NCI-H345 treated with DMSO at 0.1 percent for 48 hours (cell line): ENCODE results near the gene VASN.

Experiments used
- DNase-seq: peaks from one replicate; lab custom pipeline; 2025; ENCODE audit not compliant: unreplicated experiment; lab: John Stamatoyannopoulos, UW

Gene VASN

DNA sequence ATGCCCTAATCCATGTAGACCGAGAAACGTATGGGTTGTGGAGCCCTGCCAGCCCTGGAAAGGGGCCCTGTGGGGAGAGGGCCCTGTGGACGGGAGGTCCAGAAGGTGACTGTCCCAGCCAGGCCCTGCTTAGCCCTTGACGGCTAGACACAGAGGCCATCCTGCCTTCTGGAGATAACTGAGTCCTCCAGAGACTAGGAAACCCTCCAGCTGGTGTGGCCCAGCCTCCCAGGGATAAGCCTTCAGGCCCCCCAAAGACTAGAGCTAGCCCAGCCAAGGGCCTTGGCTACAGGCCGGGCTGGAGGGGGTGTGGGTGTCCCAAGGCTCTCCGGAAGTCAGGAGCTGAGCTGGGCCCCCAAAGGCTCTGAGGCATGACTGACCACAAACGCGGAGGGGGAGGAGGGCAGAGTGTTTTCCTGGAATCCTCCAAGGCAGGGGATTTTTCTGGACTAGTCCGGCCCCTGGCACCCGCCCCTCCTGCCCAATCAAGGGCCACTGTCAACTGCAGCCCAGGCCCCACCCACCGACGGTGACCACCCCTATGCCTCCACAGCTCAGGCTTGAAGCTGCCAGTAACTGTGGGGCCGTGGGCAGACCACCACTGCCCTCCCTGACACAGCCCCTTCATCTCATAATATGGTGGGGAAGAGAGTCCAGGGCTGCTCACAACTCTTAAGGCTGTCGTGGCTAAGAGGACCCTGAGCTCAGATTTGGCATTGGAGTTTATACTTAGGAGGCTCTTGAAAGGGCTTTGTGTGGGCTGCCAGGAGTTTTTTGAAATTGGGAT is 885 bp upstream of the VASN start:
- no peak for DNase-seq

DNA sequence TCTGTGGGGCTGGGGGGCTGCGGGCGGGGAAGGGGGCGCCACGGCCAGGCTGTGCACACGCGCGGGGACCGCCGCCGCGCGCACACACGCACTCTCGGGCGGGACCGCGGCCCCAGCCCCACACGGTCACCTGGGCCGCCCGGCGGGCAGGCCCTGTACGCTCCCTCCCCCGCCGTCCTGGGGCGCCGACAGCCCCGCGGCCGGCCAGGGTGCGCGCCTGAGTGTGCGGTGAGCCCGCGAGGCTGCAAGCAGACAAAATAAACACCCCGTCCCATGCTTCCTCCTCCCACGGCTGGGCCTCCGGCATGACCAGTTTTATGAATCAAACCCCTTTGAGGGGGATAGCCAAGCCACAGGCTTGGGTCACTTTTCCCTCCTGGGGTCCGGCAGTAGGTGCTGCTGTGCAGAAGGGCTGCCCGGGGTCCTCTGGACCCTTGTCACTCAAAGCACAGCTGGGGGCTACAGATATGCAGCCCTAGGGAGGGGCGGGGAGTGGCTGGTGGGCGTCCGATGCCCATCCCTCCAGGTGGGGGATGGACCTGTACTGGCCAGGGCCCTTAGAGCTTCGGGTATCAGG is 441 bp downstream of the VASN start:
- no peak for DNase-seq

DNA sequence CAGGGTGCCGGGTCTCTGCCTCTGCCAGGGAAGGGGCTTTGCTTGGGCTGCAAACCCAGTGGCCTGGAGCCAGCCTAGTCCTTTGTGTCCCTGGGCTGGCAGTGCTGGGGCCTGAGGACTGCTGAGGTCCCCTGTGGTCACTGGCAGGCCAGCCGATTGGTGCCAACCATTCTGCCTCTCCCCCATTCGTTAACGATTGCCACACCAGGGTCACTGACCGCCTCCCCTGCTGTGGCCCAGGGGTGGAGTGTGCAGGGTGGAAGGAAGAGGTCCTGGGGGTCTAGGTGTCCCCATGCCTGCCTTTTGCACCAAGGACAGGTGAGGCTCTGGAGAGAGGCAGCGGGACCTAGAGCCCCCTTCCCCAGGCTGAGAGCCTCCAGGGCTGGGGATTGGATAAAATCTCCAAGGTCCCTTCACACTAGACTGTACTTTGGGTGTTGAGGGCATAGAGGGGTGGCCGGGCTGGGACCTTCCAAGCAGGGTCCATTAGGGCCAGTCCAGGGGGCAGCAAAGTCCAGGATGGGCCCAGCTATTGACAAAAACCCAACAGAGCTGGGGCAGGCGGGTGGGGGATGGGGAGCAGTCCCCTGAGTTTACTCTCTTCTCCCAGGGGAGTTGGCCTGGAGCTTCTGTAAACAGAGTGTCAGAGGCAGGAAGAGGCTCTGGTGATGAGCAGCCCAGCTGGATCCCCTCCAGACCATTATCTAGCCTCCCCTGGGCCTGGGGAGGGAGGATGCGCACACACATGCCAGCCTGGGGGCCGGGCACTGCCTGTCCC is 1.1 kb downstream of the VASN start:
- peak; percentile 96 for DNase-seq

DNA sequence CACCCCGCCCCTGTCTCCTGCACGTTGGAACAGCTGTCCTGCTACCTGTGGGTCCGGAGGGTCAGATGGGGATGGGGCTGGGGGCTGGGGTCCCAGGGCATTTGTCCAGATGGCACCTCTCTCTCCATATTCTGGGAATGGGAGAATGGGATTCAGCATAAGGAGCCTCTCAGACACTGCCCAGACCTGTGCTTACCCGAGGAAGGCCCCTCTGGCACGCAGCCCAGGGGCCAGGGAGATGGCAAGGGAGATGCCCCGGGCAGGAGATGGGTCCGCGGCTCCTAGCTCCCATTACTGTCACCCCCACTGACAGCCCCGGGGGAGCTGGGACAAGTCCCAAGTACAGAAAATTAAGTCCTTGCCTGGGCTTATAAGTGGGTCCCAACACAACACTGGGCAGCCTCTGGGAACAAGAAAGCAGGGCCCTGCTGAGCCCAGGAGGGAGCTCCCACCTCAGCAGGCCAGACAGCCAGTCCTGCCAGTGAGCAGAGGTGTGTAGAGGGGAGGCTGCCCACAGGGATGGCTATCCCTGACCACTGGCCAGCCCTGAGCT is 1.8 kb downstream of the VASN start:
- no peak for DNase-seq

DNA sequence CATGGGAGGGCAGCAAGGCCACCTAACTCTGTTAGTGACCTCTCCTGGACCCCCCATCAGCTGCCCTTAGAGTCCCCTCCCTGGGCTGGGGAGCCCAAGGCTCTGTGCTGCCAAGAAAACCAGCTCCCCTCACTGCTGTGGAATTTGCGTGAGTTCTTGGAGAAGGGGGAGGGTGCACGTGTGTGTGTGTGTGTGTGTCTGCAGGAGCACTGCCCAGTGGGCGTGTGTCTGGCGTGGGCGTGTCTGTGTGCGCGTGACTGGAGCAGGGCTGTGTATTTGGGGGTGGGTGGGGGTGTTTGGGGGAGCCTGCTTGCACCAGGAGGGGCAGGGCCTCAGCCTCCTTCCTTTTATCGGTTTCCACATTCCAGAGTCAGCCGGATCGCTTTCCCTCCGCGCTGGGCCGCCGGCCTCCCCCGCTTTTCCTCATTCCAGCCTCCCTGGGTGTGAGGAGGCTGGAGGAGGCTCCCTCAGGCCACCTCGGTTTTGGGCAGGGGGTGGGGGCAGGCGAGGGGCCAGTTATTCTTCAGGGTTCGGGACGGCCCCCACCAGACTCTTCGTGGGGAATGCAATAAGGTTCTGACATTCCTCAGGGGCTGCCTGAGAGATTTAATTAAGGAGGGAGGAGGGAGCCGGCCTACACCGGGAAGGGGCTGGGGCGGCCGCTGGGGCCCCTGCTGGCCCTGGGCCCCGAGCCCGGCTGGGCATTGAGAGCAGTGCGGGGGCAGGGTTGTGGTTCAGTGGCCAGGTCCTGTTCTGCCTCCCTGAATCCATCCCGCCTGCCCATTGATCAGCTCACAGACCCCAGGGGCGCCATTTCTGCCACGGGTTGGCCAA is 2.5 kb downstream of the VASN start:
- no peak for DNase-seq

DNA sequence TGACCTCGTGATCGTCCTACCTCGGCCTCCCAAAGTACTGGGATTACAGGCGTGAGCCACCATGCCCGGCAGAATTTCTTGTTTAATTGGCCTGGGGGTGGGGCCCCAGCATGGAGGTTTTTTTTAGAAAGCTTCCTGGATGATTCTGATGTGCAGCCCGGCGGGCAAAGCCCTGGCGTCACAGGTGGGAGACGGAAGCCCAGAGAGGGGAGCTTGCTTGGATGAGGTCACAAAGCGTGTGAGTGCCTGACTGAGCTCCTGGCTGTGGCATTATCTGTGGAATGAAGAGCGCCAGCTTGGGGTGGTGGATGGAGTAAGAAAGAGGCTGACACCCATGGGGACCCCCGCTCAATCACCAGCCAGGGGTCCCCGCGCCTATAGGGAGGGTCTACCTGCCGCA is 4.1 kb downstream of the VASN start:
- no peak for DNase-seq

DNA sequence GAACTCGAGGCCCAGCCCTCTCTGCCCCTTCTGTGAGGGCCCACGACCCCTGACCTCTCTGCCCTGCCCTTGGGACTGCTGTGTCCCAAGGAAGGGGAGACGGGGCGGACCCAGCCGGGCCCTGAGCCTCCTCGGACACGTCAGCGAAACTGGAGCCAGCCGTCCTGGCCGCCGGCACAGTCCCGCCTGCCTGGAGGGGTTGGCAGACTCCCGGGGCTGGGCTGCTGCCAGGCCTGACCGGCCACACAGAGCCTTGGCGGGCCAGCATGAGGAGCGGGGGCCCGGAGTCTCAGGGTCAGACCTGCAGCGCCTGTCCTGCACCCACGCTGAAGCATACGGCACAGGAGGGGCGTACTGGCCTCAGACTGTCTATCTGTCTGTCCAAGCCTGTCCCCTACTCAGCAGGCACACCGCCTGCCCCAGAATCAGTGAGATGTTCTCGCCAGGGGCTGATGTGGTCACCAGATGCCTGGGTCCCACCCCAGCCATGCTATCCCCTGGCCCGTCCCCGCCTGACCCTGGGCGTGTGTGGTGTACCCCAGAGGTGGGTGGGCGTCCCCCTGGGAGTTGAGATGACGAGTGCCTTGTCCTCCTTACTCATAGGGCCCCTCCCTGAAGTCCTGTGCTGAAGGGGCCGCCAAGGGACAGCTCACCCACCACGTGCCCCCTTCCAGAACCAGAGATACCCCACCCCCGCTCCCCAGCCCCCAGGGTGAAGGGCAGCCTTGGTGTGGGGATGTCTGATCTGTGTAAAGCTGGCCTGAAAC is 4.7 kb downstream of the VASN start:
- no peak for DNase-seq

DNA sequence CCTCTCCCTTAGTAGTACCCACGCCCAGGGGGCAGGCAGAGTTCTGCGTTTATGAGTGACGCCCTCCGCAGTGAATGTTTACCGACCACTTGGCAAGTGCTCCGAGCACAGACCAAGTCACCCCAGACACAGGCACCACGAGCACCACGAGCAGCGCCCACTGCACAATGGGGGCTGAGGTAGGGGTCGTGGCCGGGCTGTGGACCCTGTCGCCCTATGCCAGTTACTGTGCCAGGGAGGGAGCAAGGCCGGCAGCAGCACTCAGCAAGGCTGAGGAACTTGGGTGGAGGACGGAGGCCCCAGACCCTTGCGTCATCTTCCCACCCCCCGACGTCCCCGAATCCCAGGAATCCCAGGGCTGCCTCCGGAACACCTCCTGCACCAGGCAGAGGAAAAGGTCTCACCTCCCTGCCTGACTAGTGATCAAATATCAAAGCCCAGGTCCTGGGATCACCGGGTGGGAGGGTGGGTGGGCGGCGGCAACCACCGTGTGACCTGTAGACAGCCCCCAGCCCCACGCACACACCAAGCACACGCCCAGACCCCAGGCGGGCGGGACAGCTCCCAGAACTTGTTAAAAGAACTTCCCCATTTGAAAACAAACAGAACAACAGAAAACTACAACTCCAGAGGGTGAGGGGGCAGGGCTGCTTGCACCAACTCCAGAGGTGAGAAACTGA is 5.4 kb downstream of the VASN start:
- DNase-seq = no peak

DNA sequence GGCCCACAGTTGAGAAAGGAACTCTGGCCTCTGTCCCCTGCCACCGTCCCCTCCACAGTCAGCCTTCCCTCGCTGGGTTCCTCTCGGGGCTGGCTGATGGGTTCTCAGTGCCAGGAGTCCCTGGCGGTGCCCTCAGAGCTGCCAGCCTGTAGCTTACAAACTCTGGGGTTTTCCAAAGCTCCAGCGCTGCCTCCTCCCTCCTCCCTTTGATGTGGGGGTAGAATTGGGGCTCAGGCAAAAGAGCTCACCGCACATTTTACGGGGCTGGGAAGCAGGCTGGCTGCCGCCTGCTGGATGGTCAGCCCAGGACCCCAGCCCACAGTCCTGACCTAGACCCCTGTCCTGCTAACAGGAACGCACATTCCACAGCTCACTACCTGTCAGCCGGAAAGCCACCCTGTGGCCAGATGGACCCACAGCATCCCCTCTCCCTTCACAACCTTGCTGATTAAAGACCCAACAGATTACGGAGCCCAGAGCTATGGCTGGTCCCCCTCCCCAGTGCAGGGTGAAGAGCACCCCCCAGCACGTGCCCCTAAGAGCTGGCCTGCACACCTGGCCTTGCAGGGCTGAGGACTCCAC is 6.0 kb downstream of the VASN start:
- no peak for DNase-seq

DNA sequence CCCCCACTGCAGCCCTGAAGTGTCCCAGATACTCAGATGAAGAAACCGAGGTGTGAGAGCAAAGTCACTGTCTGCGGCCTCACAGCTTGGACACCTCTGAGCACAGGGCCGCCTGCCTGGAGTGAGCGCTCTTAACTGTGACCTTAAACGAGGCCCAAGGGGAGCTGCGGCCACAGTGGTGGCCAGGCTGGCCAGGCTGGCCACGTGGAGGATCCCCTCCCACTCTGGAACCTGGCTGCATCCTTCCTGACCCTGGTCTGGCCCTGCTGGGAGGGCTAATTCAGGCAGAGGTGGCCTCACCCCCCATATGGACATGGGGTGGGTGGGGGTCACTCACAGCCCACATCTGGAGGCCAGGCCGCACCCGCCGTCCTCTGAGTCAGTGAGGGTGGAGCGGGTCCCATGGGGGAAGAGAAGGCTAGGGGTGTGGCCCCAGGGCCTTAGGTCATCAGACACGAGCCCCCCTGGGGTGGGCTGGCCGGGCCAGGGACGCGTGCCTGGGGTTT is 6.6 kb downstream of the VASN start:
- DNase-seq = no peak

DNA sequence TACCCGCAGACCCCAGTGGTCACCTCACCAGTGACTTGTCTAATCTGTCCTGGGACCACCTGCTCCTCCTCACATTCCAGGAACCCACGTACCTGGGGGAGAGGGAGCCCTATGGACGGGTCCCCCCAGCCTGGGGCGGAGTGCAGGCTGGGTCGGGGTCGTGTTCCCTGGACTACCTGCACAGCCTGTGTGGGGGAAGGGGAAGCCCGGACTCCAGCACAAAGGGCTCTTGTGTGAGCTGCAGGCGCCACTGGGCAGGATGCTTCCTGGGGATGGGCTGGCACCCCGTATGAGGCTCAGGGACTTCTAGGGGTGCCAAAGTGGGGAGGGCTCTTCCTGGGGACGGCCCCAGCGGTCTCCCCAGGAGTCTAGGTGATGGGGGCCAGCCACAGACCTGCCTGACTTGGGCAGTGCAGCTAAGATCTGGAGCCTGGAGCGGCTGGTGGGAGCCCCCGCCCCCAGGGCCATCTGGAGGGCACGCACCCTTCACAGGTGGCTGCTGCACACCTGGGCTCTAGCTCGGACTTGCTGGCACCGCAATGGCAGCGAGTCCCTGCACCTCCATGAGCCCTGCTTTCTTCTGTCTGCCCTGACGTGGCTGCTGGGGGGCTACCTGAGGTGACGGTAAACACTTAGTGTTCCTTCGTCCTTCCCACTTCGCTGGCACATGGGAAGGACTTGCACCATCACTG is 7.5 kb downstream of the VASN start:
- DNase-seq = no peak

DNA sequence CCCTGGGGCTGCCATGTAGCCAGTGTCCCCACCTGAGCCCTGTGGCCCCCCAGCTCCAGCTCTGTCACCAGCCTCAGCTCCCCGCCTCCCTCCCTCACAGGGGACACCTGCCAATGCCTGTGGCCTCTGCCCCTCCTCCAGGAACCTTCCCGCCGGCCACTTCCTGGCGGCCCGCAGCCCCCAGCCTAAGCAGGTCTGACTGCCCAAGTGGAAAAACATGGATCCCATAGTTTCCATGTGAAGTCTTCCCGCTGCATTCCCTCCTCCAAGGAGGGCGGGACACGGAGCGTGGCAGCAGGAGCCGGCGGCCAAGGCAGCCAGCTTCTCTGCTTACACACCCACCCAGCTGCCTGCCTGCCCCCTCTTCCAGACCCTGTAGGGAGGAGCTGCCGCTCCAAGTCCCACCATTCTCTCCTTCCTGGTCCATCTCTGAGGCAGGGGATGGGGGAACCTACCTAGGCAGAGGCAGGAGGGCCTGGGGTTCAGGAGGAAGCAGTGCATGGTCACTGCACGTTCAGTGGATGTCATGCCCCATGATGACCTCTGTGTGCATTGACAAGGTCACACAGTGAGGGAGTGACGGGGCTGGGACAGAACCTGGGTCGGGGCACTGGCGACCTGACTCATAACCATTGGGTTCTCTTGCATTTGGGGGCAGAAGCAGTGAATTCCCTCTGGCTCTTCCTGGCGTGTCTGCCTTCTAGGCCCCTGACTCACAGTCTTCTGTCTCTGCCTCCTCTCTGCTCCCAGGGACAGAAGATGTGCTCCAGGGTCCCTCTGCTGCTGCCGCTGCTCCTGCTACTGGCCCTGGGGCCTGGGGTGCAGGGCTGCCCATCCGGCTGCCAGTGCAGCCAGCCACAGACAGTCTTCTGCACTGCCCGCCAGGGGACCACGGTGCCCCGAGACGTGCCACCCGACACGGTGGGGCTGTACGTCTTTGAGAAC is 8.7 kb downstream of the VASN start:
- DNase-seq = no peak

DNA sequence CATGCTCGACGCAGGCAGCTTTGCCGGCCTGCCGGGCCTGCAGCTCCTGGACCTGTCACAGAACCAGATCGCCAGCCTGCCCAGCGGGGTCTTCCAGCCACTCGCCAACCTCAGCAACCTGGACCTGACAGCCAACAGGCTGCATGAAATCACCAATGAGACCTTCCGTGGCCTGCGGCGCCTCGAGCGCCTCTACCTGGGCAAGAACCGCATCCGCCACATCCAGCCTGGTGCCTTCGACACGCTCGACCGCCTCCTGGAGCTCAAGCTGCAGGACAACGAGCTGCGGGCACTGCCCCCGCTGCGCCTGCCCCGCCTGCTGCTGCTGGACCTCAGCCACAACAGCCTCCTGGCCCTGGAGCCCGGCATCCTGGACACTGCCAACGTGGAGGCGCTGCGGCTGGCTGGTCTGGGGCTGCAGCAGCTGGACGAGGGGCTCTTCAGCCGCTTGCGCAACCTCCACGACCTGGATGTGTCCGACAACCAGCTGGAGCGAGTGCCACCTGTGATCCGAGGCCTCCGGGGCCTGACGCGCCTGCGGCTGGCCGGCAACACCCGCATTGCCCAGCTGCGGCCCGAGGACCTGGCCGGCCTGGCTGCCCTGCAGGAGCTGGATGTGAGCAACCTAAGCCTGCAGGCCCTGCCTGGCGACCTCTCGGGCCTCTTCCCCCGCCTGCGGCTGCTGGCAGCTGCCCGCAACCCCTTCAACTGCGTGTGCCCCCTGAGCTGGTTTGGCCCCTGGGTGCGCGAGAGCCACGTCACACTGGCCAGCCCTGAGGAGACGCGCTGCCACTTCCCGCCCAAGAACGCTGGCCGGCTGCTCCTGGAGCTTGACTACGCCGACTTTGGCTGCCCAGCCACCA is 9.7 kb downstream of the VASN start:
- DNase-seq = no peak

DNA sequence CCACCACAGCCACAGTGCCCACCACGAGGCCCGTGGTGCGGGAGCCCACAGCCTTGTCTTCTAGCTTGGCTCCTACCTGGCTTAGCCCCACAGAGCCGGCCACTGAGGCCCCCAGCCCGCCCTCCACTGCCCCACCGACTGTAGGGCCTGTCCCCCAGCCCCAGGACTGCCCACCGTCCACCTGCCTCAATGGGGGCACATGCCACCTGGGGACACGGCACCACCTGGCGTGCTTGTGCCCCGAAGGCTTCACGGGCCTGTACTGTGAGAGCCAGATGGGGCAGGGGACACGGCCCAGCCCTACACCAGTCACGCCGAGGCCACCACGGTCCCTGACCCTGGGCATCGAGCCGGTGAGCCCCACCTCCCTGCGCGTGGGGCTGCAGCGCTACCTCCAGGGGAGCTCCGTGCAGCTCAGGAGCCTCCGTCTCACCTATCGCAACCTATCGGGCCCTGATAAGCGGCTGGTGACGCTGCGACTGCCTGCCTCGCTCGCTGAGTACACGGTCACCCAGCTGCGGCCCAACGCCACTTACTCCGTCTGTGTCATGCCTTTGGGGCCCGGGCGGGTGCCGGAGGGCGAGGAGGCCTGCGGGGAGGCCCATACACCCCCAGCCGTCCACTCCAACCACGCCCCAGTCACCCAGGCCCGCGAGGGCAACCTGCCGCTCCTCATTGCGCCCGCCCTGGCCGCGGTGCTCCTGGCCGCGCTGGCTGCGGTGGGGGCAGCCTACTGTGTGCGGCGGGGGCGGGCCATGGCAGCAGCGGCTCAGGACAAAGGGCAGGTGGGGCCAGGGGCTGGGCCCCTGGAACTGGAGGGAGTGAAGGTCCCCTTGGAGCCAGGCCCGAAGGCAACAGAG is 10.5 kb downstream of the VASN start:
- no peak for DNase-seq

DNA sequence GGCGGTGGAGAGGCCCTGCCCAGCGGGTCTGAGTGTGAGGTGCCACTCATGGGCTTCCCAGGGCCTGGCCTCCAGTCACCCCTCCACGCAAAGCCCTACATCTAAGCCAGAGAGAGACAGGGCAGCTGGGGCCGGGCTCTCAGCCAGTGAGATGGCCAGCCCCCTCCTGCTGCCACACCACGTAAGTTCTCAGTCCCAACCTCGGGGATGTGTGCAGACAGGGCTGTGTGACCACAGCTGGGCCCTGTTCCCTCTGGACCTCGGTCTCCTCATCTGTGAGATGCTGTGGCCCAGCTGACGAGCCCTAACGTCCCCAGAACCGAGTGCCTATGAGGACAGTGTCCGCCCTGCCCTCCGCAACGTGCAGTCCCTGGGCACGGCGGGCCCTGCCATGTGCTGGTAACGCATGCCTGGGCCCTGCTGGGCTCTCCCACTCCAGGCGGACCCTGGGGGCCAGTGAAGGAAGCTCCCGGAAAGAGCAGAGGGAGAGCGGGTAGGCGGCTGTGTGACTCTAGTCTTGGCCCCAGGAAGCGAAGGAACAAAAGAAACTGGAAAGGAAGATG is 11.2 kb downstream of the VASN start:
- no peak for DNase-seq
